22Rv1 (cell line): ENCODE measurements around the gene RPL7A.

Experiments used
- CTCF ChIP-seq: fragments of 450-650 bp; IDR thresholded peaks from 2 replicates; pipeline ENCODE4 v1.5.1; 2017; ENCODE audit warnings: mild to moderate bottlenecking
- ZFX ChIP-seq: fragments of 450-650 bp; IDR thresholded peaks from 2 replicates; pipeline ENCODE4 v1.6.1; 2017; ENCODE audit warnings: antibody characterized with exemption, borderline replicate concordance

GRCh38 chr9:133323211-133323610 lies 24.8 kb upstream of the RPL7A start:
- TF ChIP-seq CTCF (no peak), ZFX (no peak)
